ENCODE measurements around the gene SPRED2.

- TF ChIP-seq SMC3 (conservative IDR thresholded peaks at IDR 0.05; ENCODE audit: poor library complexity) (no peak), CTCF (IDR thresholded peaks at IDR 0.05; ENCODE audit: poor library complexity, severe bottlenecking) (no peak), EP300 (conservative IDR thresholded peaks at IDR 0.05; ENCODE audit: poor library complexity, severe bottlenecking) (no peak), MXI1 (conservative IDR thresholded peaks at IDR 0.05; ENCODE audit: poor library complexity, severe bottlenecking) (no peak), EZH2 (IDR thresholded peaks at IDR 0.05; ENCODE audit: borderline replicate concordance, insufficient read depth, low read length, poor library complexity, severe bottlenecking) (no peak), POLR2AphosphoS5 (IDR thresholded peaks at IDR 0.05) (no peak), RAD21 (conservative IDR thresholded peaks at IDR 0.05) (no peak), TAF1 (IDR thresholded peaks at IDR 0.05; ENCODE audit: low read depth) (no peak), REST (IDR thresholded peaks at IDR 0.05; ENCODE audit: borderline replicate concordance) (no peak)
Observed at GRCh38 chr2:65300761-65301711, 131.4 kb downstream of the SPRED2 start.
